Measurements from ENCODE around the gene REC114. TPM values are rescaled to one million over a fixed set of nuclear protein-coding genes. Genes with fewer than 3 reads are reported as not detected.

REC114 gene
- total RNA-seq, 1 experiment from 2014 or later: not detected

- peak; percentile 6 for DNase-seq
- no peak for TF ChIP-seq CTCF (IDR thresholded peaks at IDR 0.05; ENCODE audit: unreplicated experiment)
- Mint-ChIP-seq H3K27ac (ENCODE audit: unreplicated experiment) (no peak overlapping the region), H3K27me3 (ENCODE audit: unreplicated experiment) (no peaks in the 10 kb centered on the region), H3K36me3 (ENCODE audit: insufficient read depth, unreplicated experiment) (peaks cover 10% of the 10 kb centered on the region), H3K9me3 (ENCODE audit: low read depth, unreplicated experiment) (no peaks in the 10 kb centered on the region), H3K4me3 (ENCODE audit: low read depth, unreplicated experiment) (no peak overlapping the region), H3K4me1 (ENCODE audit: low read depth, unreplicated experiment) (peaks cover 18% of the 10 kb centered on the region)
- intact Hi-C loops (cut with micrococcal nuclease; ENCODE audit: unreplicated experiment): no loop called here
- BruUV-seq (replicated peaks): no TSS peak
- CTCF ChIA-PET: no interaction called here
These were observed 121.3 kb downstream of the REC114 start for GRCh38 chr15:73564255-73564654.

GRCh38 chr15:73567020-73567419 lies 124.1 kb downstream of the REC114 start:
- H3K4me3 Mint-ChIP-seq (ENCODE audit: low read depth, unreplicated experiment): no peak overlapping the region
- H3K4me1 Mint-ChIP-seq (ENCODE audit: low read depth, unreplicated experiment): peaks cover 18% of the 10 kb centered on the region
- TF ChIP-seq CTCF (IDR thresholded peaks at IDR 0.05; ENCODE audit: unreplicated experiment): no peak
- H3K27ac Mint-ChIP-seq (ENCODE audit: unreplicated experiment): no peak overlapping the region
- no TSS peak for BruUV-seq (replicated peaks)
- no peaks in the 10 kb centered on the region for H3K27me3 Mint-ChIP-seq (ENCODE audit: unreplicated experiment)
- CTCF ChIA-PET: no interaction called here
- DNase-seq: no peak
- H3K36me3 Mint-ChIP-seq (ENCODE audit: insufficient read depth, unreplicated experiment): peaks cover 10% of the 10 kb centered on the region
- no peaks in the 10 kb centered on the region for H3K9me3 Mint-ChIP-seq (ENCODE audit: low read depth, unreplicated experiment)
- intact Hi-C loops (cut with micrococcal nuclease; ENCODE audit: unreplicated experiment): no loop called here

- peaks cover 18% of the 10 kb centered on the region for H3K4me1 Mint-ChIP-seq (ENCODE audit: low read depth, unreplicated experiment)
- H3K27me3 Mint-ChIP-seq (ENCODE audit: unreplicated experiment): no peaks in the 10 kb centered on the region
- no peak overlapping the region for H3K27ac Mint-ChIP-seq (ENCODE audit: unreplicated experiment)
- intact Hi-C loops (cut with micrococcal nuclease; ENCODE audit: unreplicated experiment): no loop called here
- no TSS peak for BruUV-seq (replicated peaks)
- no peak overlapping the region for H3K4me3 Mint-ChIP-seq (ENCODE audit: low read depth, unreplicated experiment)
- TF ChIP-seq CTCF (IDR thresholded peaks at IDR 0.05; ENCODE audit: unreplicated experiment): no peak
- DNase-seq: no peak
- CTCF ChIA-PET: interaction anchor here (3.2 kb wide), 1 partner anchor 8 kb away, joined by 12 read pairs; no protein-coding TSS in a partner anchor
- no peaks in the 10 kb centered on the region for H3K9me3 Mint-ChIP-seq (ENCODE audit: low read depth, unreplicated experiment)
- peaks cover 16% of the 10 kb centered on the region for H3K36me3 Mint-ChIP-seq (ENCODE audit: insufficient read depth, unreplicated experiment)
These were observed 125.8 kb downstream of the REC114 start for GRCh38 chr15:73568564-73569280.

- no peaks in the 10 kb centered on the region for H3K9me3 Mint-ChIP-seq (ENCODE audit: low read depth, unreplicated experiment)
- peaks cover 16% of the 10 kb centered on the region for H3K36me3 Mint-ChIP-seq (ENCODE audit: insufficient read depth, unreplicated experiment)
- no peaks in the 10 kb centered on the region for H3K27me3 Mint-ChIP-seq (ENCODE audit: unreplicated experiment)
- H3K27ac Mint-ChIP-seq (ENCODE audit: unreplicated experiment): no peak overlapping the region
- no peak overlapping the region for H3K4me3 Mint-ChIP-seq (ENCODE audit: low read depth, unreplicated experiment)
- no peak for TF ChIP-seq CTCF (IDR thresholded peaks at IDR 0.05; ENCODE audit: unreplicated experiment)
- peaks cover 12% of the 10 kb centered on the region for H3K4me1 Mint-ChIP-seq (ENCODE audit: low read depth, unreplicated experiment)
- intact Hi-C loops (cut with micrococcal nuclease; ENCODE audit: unreplicated experiment): no loop called here
- no TSS peak for BruUV-seq (replicated peaks)
- no peak for DNase-seq
- CTCF ChIA-PET: interaction anchor here (3.2 kb wide), 1 partner anchor 8 kb away, joined by 12 read pairs; no protein-coding TSS in a partner anchor
These were observed 126.4 kb downstream of the REC114 start for GRCh38 chr15:73569361-73569760.

Data from Calu3 (cell line).